ENCODE data around the gene LTBP3. TPM values are rescaled to one million over a fixed set of nuclear protein-coding genes. Genes with fewer than 3 reads are reported as not detected.
"Not testable (repeated sequence)": the region's sequence is repeated elsewhere in the genome, so short reads cannot be mapped to it uniquely, and the experiment has no call there.

The LTBP3 gene
- total and polyA plus RNA-seq, 5 donors from 2014 or later: 9.2 to 132 (median 14.6) TPM

DNA sequence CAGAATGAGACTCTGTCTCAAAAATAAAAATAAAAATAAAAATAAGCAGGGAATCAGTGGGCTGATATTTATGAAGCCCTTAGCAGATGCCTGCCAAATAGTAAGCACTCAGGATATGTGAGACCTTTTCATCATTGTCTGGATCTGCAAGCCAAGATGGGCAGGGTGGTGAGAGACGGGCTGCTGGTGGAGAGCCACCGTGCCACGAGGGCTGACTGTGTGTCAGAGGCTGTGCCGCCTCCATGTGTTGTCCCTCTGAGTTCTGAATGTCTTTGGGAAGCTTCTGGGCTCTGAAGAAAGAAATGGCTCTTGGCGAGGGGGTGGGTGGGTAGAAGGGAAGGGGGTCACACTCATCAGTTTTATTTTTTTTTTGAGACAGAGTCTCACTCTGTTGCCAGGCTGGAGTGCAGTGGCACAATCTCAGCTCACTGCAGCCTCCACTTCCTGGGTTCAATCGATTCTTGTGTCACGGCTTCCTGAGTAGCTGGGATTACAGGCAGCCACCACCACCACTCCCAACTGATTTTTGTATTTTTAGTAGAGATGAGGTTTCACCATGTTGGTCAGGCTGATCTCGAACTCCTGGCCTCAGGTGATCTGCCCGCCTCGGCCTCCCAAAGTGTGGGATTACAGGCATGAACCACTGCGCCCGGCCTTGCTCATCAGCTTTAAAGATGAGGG lies 6.9 kb upstream of the LTBP3 start:
- not testable (repeated sequence) for H3K9me3 ChIP-seq (ENCODE audit: control insufficient read depth in 2 of 2, low read length in 2 of 2); H3K27me3 ChIP-seq (ENCODE audit: control insufficient read depth, insufficient read depth, low read length); H3K36me3 Mint-ChIP-seq; H3K9me3 Mint-ChIP-seq; H3K36me3 ChIP-seq (ENCODE audit: control insufficient read depth, insufficient read depth, low read length); H3K27me3 Mint-ChIP-seq; ATAC-seq (ENCODE audit: low read depth in 2 of 2)
- Mint-ChIP-seq H3K4me3 (peak overlapping the region; percentile 78 to 95 (median 82)), H3K27ac (peak overlapping the region; percentile 90 to 96 (median 92)), H3K4me1 (peaks cover 0 to 65% (median 40%) of the 10 kb centered on the region in 4 donors)
- peak overlapping the region; percentile 65 for H3K4me3 ChIP-seq (ENCODE audit: low read depth, low read length)
- H3K4me1 ChIP-seq (ENCODE audit: control insufficient read depth, insufficient read depth, low read length, poor library complexity, severe bottlenecking): peaks cover 54% of the 10 kb centered on the region
- H3K27ac ChIP-seq (ENCODE audit: insufficient read depth, low read length, poor library complexity, severe bottlenecking): peak overlapping the region; percentile 100
- DNase-seq: peak in 1 of 3 donors; percentile 60

DNA sequence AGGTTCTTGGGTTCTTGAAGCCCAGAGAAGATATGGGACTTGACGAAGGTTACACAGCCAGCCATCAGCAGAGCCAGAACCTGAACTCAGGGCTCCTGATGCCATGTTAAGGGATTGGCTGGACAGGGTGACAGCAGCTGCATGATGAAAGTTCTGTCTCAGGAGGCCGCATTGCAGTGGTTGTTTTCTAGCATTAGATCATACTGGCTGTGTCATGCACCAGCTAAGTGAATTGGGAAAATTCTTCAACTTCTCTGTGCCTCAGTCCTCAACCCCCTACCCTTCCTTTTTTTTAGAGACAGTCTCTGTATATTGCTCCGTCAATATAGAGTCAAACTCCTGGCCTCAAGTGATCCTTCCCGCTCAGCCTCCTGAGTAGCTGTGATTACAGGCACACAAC lies 5.4 kb upstream of the LTBP3 start:
- Histone ChIP-seq H3K4me3 (ENCODE audit: low read depth, low read length) (no peak overlapping the region), H3K27ac (ENCODE audit: insufficient read depth, low read length, poor library complexity, severe bottlenecking) (peak overlapping the region; percentile 29), H3K9me3 (ENCODE audit: control insufficient read depth in 2 of 2, low read length in 2 of 2) (no peaks in the 10 kb centered on the region), H3K36me3 (ENCODE audit: control insufficient read depth, insufficient read depth, low read length) (no peaks in the 10 kb centered on the region), H3K27me3 (ENCODE audit: control insufficient read depth, insufficient read depth, low read length) (no peaks in the 10 kb centered on the region), H3K4me1 (ENCODE audit: control insufficient read depth, insufficient read depth, low read length, poor library complexity, severe bottlenecking) (peaks cover 49% of the 10 kb centered on the region)
- H3K36me3 Mint-ChIP-seq: no peaks in the 10 kb centered on the region
- H3K4me1 Mint-ChIP-seq: peaks cover 0 to 62% (median 34%) of the 10 kb centered on the region in 4 donors
- DNase-seq (no peak), ATAC-seq (ENCODE audit: low read depth in 2 of 2) (no peak)
- no peaks in the 10 kb centered on the region for H3K27me3 Mint-ChIP-seq
- peaks cover 0 to 2% (median 0%) of the 10 kb centered on the region in 7 donors for H3K9me3 Mint-ChIP-seq
- peak overlapping the region in 2 of 4 donors; percentile 76 to 80 for H3K4me3 Mint-ChIP-seq
- H3K27ac Mint-ChIP-seq: peak overlapping the region; percentile 87 to 92 (median 90)

DNA sequence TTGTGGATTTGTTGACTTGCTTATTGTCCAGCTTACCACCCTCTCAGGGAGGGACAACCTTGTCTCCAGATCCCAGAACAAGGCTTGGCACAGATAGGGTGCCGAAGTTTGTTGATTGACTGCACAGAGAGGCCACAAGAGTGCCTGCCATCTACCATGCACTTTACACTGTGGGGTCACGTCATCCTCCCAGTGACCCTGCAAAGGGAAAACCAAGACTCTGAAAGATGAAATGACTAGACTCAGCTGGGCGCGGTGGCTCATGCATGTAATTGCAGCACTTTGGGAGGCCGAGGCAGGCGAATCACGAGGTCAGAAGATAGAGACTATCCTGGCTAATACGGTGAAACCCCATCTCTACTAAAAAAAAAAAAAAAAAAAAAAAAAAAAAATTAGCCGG lies 4.6 kb upstream of the LTBP3 start:
- no peaks in the 10 kb centered on the region for H3K27me3 Mint-ChIP-seq
- peaks cover 0 to 54% (median 30%) of the 10 kb centered on the region in 4 donors for H3K4me1 Mint-ChIP-seq
- H3K27ac Mint-ChIP-seq: peak overlapping the region in 1 of 3 donors; percentile 55
- H3K4me3 ChIP-seq (ENCODE audit: low read depth, low read length): no peak overlapping the region
- no peaks in the 10 kb centered on the region for H3K36me3 ChIP-seq (ENCODE audit: control insufficient read depth, insufficient read depth, low read length)
- DNase-seq (no peak), ATAC-seq (ENCODE audit: low read depth in 2 of 2) (no peak)
- H3K27ac ChIP-seq (ENCODE audit: insufficient read depth, low read length, poor library complexity, severe bottlenecking): no peak overlapping the region
- H3K4me3 Mint-ChIP-seq: peak overlapping the region in 1 of 4 donors; percentile 80
- H3K9me3 ChIP-seq (ENCODE audit: control insufficient read depth in 2 of 2, low read length in 2 of 2): no peaks in the 10 kb centered on the region
- peaks cover 0 to 2% (median 0%) of the 10 kb centered on the region in 7 donors for H3K9me3 Mint-ChIP-seq
- H3K36me3 Mint-ChIP-seq: no peaks in the 10 kb centered on the region
- H3K27me3 ChIP-seq (ENCODE audit: control insufficient read depth, insufficient read depth, low read length): no peaks in the 10 kb centered on the region
- H3K4me1 ChIP-seq (ENCODE audit: control insufficient read depth, insufficient read depth, low read length, poor library complexity, severe bottlenecking): peaks cover 43% of the 10 kb centered on the region

DNA sequence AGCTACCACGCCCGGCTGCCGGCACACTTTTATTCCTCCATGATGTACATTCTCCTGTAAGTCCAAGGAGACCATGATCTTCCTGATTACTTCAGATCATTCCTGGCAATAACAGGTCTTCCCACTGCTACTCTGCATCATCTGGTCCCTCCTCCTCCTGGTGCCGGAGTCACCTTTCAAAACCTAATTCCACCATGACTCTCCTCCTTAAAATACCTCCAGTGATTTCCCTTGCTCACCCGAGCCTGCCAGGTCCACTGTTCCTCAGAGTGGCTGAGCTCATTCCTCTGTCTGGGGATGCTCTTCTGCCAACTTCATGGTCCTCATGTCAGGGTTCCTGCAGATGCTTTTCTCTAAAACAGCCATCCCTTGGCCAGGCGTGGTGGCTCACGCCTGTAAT lies 3.9 kb upstream of the LTBP3 start:
- peak overlapping the region in 2 of 3 donors; percentile 25 to 85 for H3K27ac Mint-ChIP-seq
- peaks cover 44% of the 10 kb centered on the region for H3K4me1 ChIP-seq (ENCODE audit: control insufficient read depth, insufficient read depth, low read length, poor library complexity, severe bottlenecking)
- H3K4me1 Mint-ChIP-seq: peaks cover 0 to 58% (median 32%) of the 10 kb centered on the region in 4 donors

DNA sequence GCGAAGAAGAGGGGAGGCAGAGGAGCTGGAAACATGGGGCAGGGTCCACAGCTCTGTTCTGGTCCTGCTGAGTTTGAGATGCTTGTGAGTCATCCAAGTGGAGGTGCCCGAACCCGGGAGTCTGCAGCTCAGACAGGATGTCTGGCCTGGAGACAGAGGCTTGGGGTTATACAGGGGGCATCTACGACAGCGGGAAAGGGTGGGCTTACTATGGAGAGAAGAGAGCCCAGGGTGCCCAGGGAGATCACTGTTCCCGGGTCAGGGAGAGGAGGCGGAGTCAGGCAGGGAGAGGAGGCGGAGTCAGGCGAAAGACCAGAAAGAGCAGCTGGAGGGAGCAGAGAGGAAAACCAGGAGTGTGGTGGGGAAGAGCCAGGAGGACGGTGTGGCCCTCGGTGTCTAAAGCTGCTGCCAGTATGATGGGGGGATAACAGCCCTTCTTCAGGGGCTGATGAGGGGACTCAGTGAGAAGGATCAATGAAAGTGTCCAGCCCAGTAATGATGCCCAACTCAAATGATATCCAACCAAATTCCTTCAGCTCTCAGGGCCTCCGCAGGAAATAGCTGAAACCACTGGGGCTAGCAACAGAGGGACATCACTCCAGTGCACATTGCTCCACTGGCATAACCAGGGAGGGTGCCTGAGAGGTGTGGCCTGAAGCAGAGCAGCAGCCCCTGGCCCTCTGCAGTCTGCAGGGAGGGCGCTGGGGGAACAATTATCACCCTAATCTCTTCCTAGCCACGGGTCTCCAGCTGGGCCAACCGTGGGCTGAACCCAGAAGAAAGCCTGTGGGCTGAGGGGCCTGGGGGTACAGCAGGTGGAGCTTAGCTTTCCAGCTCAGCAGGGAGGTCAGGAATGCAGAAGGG lies 2.6 kb upstream of the LTBP3 start:
- no peak overlapping the region for H3K27ac ChIP-seq (ENCODE audit: insufficient read depth, low read length, poor library complexity, severe bottlenecking)
- peak overlapping the region in 1 of 3 donors; percentile 85 for H3K27ac Mint-ChIP-seq
- H3K4me1 Mint-ChIP-seq: peaks cover 0 to 58% (median 33%) of the 10 kb centered on the region in 4 donors
- H3K36me3 Mint-ChIP-seq: no peaks in the 10 kb centered on the region
- peaks cover 43% of the 10 kb centered on the region for H3K4me1 ChIP-seq (ENCODE audit: control insufficient read depth, insufficient read depth, low read length, poor library complexity, severe bottlenecking)
- H3K36me3 ChIP-seq (ENCODE audit: control insufficient read depth, insufficient read depth, low read length): no peaks in the 10 kb centered on the region
- H3K9me3 ChIP-seq (ENCODE audit: control insufficient read depth in 2 of 2, low read length in 2 of 2): no peaks in the 10 kb centered on the region
- peak overlapping the region; percentile 8 to 75 (median 38) for H3K4me3 Mint-ChIP-seq
- no peaks in the 10 kb centered on the region for H3K27me3 ChIP-seq (ENCODE audit: control insufficient read depth, insufficient read depth, low read length)
- no peak overlapping the region for H3K4me3 ChIP-seq (ENCODE audit: low read depth, low read length)
- H3K27me3 Mint-ChIP-seq: no peaks in the 10 kb centered on the region
- ATAC-seq (ENCODE audit: low read depth in 2 of 2) (no peak), DNase-seq (no peak)
- H3K9me3 Mint-ChIP-seq: peaks cover 0 to 2% (median 0%) of the 10 kb centered on the region in 7 donors

More for the DNA sequence above, 3.9 kb upstream of the LTBP3 start:
- Mint-ChIP-seq H3K27me3 (no peaks in the 10 kb centered on the region), H3K4me3 (peak overlapping the region in 2 of 4 donors; percentile 34 to 61), H3K9me3 (peaks cover 0 to 2% (median 0%) of the 10 kb centered on the region in 7 donors), H3K36me3 (no peaks in the 10 kb centered on the region)
- ATAC-seq (ENCODE audit: low read depth in 2 of 2): no peak
- no peak overlapping the region for H3K4me3 ChIP-seq (ENCODE audit: low read depth, low read length)
- H3K36me3 ChIP-seq (ENCODE audit: control insufficient read depth, insufficient read depth, low read length): no peaks in the 10 kb centered on the region
- H3K9me3 ChIP-seq (ENCODE audit: control insufficient read depth in 2 of 2, low read length in 2 of 2): no peaks in the 10 kb centered on the region
- no peak for DNase-seq
- no peaks in the 10 kb centered on the region for H3K27me3 ChIP-seq (ENCODE audit: control insufficient read depth, insufficient read depth, low read length)
- H3K27ac ChIP-seq (ENCODE audit: insufficient read depth, low read length, poor library complexity, severe bottlenecking): no peak overlapping the region

DNA sequence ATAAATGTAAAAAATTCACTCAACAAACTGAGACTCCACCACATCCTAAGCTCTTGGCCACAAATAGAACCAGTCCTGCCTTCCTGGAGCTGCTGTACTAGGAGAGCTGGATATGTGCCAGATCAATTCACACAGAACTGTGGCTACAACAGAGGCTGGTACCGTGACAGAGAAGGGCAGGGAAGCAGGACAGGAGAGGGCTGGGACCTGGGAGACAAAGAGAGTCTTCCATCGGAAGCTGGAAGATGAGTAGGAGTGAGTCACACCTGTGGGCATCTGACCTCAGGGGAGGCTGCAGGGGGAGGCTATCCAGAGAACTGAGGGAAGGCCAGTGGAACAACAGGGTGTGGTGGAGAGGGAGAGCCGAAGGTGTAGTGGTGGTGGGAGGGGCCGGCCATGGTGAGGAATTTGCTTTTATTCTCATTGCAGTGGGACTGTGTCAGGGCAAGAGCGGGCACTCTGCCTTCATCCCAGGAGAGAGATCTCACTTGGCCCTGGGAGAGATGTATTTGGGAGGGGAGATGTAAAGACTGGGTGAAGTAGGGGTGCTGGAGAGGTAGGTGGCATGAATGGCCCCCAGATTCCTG lies 1.9 kb upstream of the LTBP3 start:
- H3K4me1 ChIP-seq (ENCODE audit: control insufficient read depth, insufficient read depth, low read length, poor library complexity, severe bottlenecking): peaks cover 43% of the 10 kb centered on the region
- H3K36me3 Mint-ChIP-seq: no peaks in the 10 kb centered on the region
- no peak overlapping the region for H3K4me3 ChIP-seq (ENCODE audit: low read depth, low read length)
- H3K9me3 Mint-ChIP-seq: peaks cover 0 to 2% (median 0%) of the 10 kb centered on the region in 7 donors
- peak overlapping the region; percentile 8 to 75 (median 40) for H3K4me3 Mint-ChIP-seq
- no peaks in the 10 kb centered on the region for H3K36me3 ChIP-seq (ENCODE audit: control insufficient read depth, insufficient read depth, low read length)
- no peak for ATAC-seq (ENCODE audit: low read depth in 2 of 2)
- H3K27ac Mint-ChIP-seq: peak overlapping the region in 2 of 3 donors; percentile 63 to 68
- peaks cover 0 to 58% (median 31%) of the 10 kb centered on the region in 4 donors for H3K4me1 Mint-ChIP-seq
- no peak for DNase-seq
- no peaks in the 10 kb centered on the region for H3K9me3 ChIP-seq (ENCODE audit: control insufficient read depth in 2 of 2, low read length in 2 of 2)
- H3K27me3 ChIP-seq (ENCODE audit: control insufficient read depth, insufficient read depth, low read length): no peaks in the 10 kb centered on the region
- no peaks in the 10 kb centered on the region for H3K27me3 Mint-ChIP-seq
- H3K27ac ChIP-seq (ENCODE audit: insufficient read depth, low read length, poor library complexity, severe bottlenecking): no peak overlapping the region

DNA sequence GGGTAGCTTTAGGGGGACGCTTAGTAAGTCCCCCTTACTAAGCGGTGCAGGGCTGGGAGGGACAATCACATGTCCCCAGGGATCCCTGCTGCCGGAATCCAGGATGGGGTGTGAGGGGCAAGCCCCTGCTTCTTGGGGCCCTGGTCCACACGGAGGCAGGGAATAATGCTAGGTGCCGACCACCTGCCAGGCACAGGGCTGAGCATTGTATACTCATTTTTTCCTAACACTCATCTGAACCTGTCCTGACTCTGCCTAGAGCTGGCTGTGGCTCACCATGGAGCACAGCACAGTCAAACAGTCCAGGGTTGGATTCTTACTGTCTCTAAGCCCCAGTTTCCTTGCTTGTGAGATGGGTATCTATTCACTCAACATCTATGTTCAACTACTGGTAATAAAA lies 1.4 kb upstream of the LTBP3 start:
- Mint-ChIP-seq H3K27me3 (no peaks in the 10 kb centered on the region), H3K4me1 (peaks cover 0 to 59% (median 33%) of the 10 kb centered on the region in 4 donors), H3K9me3 (peaks cover 0 to 2% (median 0%) of the 10 kb centered on the region in 7 donors), H3K4me3 (peak overlapping the region; percentile 70 to 79 (median 73)), H3K27ac (peak overlapping the region in 2 of 3 donors; percentile 68 to 75), H3K36me3 (no peaks in the 10 kb centered on the region)
- DNase-seq (no peak), ATAC-seq (ENCODE audit: low read depth in 2 of 2) (no peak)
- Histone ChIP-seq H3K27me3 (ENCODE audit: control insufficient read depth, insufficient read depth, low read length) (no peaks in the 10 kb centered on the region), H3K4me3 (ENCODE audit: low read depth, low read length) (no peak overlapping the region), H3K36me3 (ENCODE audit: control insufficient read depth, insufficient read depth, low read length) (no peaks in the 10 kb centered on the region), H3K27ac (ENCODE audit: insufficient read depth, low read length, poor library complexity, severe bottlenecking) (no peak overlapping the region), H3K4me1 (ENCODE audit: control insufficient read depth, insufficient read depth, low read length, poor library complexity, severe bottlenecking) (peaks cover 43% of the 10 kb centered on the region), H3K9me3 (ENCODE audit: control insufficient read depth in 2 of 2, low read length in 2 of 2) (no peaks in the 10 kb centered on the region)
